HEK293T (cell line): ENCODE results near the gene SEC11A.
"Not testable (repeated sequence)": the region's sequence is repeated elsewhere in the genome, so short reads cannot be mapped to it uniquely, and the experiment has no call there.

Source experiments
- CTCF ChIA-PET: fragments of 350-600 bp; formaldehyde crosslinking; extraction: SDS; loops from one replicate; lab custom pipeline; 2021; ENCODE audit warnings: antibody characterized with exemption, inconsistent platforms; lab: Yijun Ruan, JAX
- POLR2A ChIA-PET: fragments of 350-600 bp; formaldehyde crosslinking; extraction: SDS; loops from one replicate; lab custom pipeline; 2020; ENCODE audit warnings: antibody characterized with exemption, inconsistent platforms; lab: Yijun Ruan, JAX
- DNase-seq: peaks from one replicate; pipeline ENCODE4 v3.0.0; 2012; ENCODE audit warnings: mixed read lengths; ENCODE audit errors: extremely low spot score
- ARNT ChIP-seq: fragments of 450-650 bp; IDR thresholded peaks from 2 replicates; pipeline ENCODE4 v1.6.1; 2017; ENCODE audit warnings: mild to moderate bottlenecking
- BHLHE40 ChIP-seq: fragments of 450-650 bp; IDR thresholded peaks from 2 replicates; pipeline ENCODE4 v1.6.1; 2016; ENCODE audit warnings: mild to moderate bottlenecking, moderate library complexity, borderline replicate concordance
- CTBP1 ChIP-seq: fragments of 450-650 bp; IDR thresholded peaks from 2 replicates; pipeline ENCODE4 v1.6.1; 2016; ENCODE audit warnings: borderline replicate concordance
- ELF4 ChIP-seq: fragments of 450-650 bp; IDR thresholded peaks from 2 replicates; pipeline ENCODE4 v1.6.1; 2017; ENCODE audit warnings: antibody characterized with exemption
- FOXA1 ChIP-seq: fragments of 450-650 bp; IDR thresholded peaks from 2 replicates; pipeline ENCODE4 v1.6.1; 2016; ENCODE audit warnings: mild to moderate bottlenecking
- FOXK2 ChIP-seq: fragments of 450-650 bp; IDR thresholded peaks from 2 replicates; pipeline ENCODE4 v1.6.1; 2016; ENCODE audit warnings: mild to moderate bottlenecking
- FOXM1 ChIP-seq: fragments of 450-650 bp; IDR thresholded peaks from 2 replicates; pipeline ENCODE4 v1.6.1; 2017; ENCODE audit warnings: mild to moderate bottlenecking, borderline replicate concordance
- HDGF ChIP-seq: fragments of 450-650 bp; IDR thresholded peaks from 2 replicates; pipeline ENCODE4 v1.6.1; 2017; ENCODE audit warnings: antibody characterized with exemption, borderline replicate concordance
- L3MBTL2 ChIP-seq: fragments of 450-650 bp; conservative IDR thresholded peaks from 2 replicates; pipeline ENCODE4 v1.6.1; 2016; ENCODE audit warnings: mild to moderate bottlenecking
- LEF1 ChIP-seq: fragments of 450-650 bp; IDR thresholded peaks from 2 replicates; pipeline ENCODE4 v1.6.1; 2017; ENCODE audit warnings: mild to moderate bottlenecking, borderline replicate concordance
- NFRKB ChIP-seq: fragments of 450-650 bp; IDR thresholded peaks from 2 replicates; pipeline ENCODE4 v1.6.1; 2016; ENCODE audit warnings: mild to moderate bottlenecking, moderate library complexity
- PKNOX1 ChIP-seq: fragments of 450-650 bp; IDR thresholded peaks from 2 replicates; pipeline ENCODE4 v1.6.1; 2016
- SP1 ChIP-seq: fragments of 450-650 bp; IDR thresholded peaks from 2 replicates; pipeline ENCODE4 v1.6.1; 2017
- SUZ12 ChIP-seq: fragments of 450-650 bp; IDR thresholded peaks from 2 replicates; pipeline ENCODE4 v1.6.1; 2016; ENCODE audit warnings: mild to moderate bottlenecking
- TARDBP ChIP-seq: fragments of 450-650 bp; IDR thresholded peaks from 2 replicates; pipeline ENCODE4 v1.6.1; 2016
- ZNF384 ChIP-seq: fragments of 450-650 bp; IDR thresholded peaks from 2 replicates; pipeline ENCODE4 v1.6.1; 2016

The SEC11A gene

GRCh38 chr15:84761607-84762131 lies 45.7 kb upstream of the SEC11A start:
- DNase-seq, result no peak
- CTCF ChIA-PET, result no interaction called here
- TF ChIP-seq FOXK2, result no peak
- TF ChIP-seq ARNT, result no peak
- TF ChIP-seq NFRKB, result no peak
- TF ChIP-seq CTBP1, result no peak
- TF ChIP-seq SP1, result no peak
- TF ChIP-seq L3MBTL2, result no peak
- no peak for TF ChIP-seq TARDBP
- POLR2A ChIA-PET, result no interaction called here

GRCh38 chr15:84760219-84760618 lies 44.3 kb upstream of the SEC11A start:
- no peak for DNase-seq
- TF ChIP-seq LEF1, result no peak
- no peak for TF ChIP-seq FOXM1
- TF ChIP-seq FOXA1, result no peak
- no peak for TF ChIP-seq PKNOX1
- no peak for TF ChIP-seq ARNT
- TF ChIP-seq FOXK2, result no peak
- TF ChIP-seq TARDBP, result no peak
- TF ChIP-seq SP1, result no peak
- no peak for TF ChIP-seq ZNF384
- TF ChIP-seq SUZ12, result no peak
- no peak for TF ChIP-seq ELF4
- TF ChIP-seq CTBP1, result no peak
- no peak for TF ChIP-seq BHLHE40
- no peak for TF ChIP-seq HDGF
- no peak for TF ChIP-seq L3MBTL2
- no peak for TF ChIP-seq NFRKB
- POLR2A ChIA-PET, result no interaction called here
- CTCF ChIA-PET, result no interaction called here

- TF ChIP-seq ARNT (no peak), FOXK2 (no peak)
- POLR2A ChIA-PET, result no interaction called here
- no peak for DNase-seq
- CTCF ChIA-PET, result no interaction called here
Measured at GRCh38 chr15:84759018-84759417, 43.1 kb upstream of the SEC11A start.

GRCh38 chr15:84755736-84756527 lies 40.0 kb upstream of the SEC11A start:
- DNase-seq, result no peak
- POLR2A ChIA-PET, result no interaction called here
- CTCF ChIA-PET, result interaction anchor here (0.6 kb wide), 1 partner anchor 193 kb away, joined by 3 read pairs; no protein-coding TSS in a partner anchor
- TF ChIP-seq TARDBP (no peak), CTBP1 (no peak), NFRKB (no peak), FOXK2 (no peak), SUZ12 (no peak), ARNT (no peak), BHLHE40 (no peak), ZNF384 (no peak), FOXA1 (no peak), SP1 (no peak), PKNOX1 (no peak), HDGF (no peak), LEF1 (no peak), ELF4 (no peak), FOXM1 (no peak), L3MBTL2 (no peak)

- POLR2A ChIA-PET, DNase-seq, CTCF ChIA-PET: not testable (repeated sequence)
- peak; percentile 61 for TF ChIP-seq ZNF384
Measured at GRCh38 chr15:84754889-84755288, 39.0 kb upstream of the SEC11A start.

GRCh38 chr15:84752700-84753099 lies 36.8 kb upstream of the SEC11A start:
- DNase-seq, result no peak
- no peak for TF ChIP-seq ELF4
- no peak for TF ChIP-seq BHLHE40
- TF ChIP-seq CTBP1, result no peak
- TF ChIP-seq FOXM1, result no peak
- TF ChIP-seq SUZ12, result no peak
- no peak for TF ChIP-seq ZNF384
- no peak for TF ChIP-seq TARDBP
- no peak for TF ChIP-seq FOXK2
- no peak for TF ChIP-seq NFRKB
- TF ChIP-seq HDGF, result no peak
- TF ChIP-seq ARNT, result no peak
- TF ChIP-seq LEF1, result no peak
- TF ChIP-seq FOXA1, result no peak
- TF ChIP-seq SP1, result no peak
- TF ChIP-seq L3MBTL2, result no peak
- no peak for TF ChIP-seq PKNOX1

More at GRCh38 chr15:84752700-84753099, 36.8 kb upstream of the SEC11A start:
- ChIA-PET POLR2A (interaction anchor here (0.6 to 1.5 kb wide), 4 partner anchors 11 to 37 kb away, joined by 4 read pairs; partner anchors contain the start of gene SEC11A), CTCF (no interaction called here)
